HG02943 (cell line): ENCODE results near the gene VPS36.
"Not testable (repeated sequence)": the region's sequence is repeated elsewhere in the genome, so short reads cannot be mapped to it uniquely, and the experiment has no call there.

Experiments used
- ATAC-seq: cut with Tn5 transposase; IDR thresholded peaks from one replicate; pipeline ENCODE4 v1.9.1; 2021; ENCODE audit warnings: mild to moderate bottlenecking, low read depth, moderate library complexity; ENCODE audit not compliant: unreplicated experiment

VPS36 gene

DNA sequence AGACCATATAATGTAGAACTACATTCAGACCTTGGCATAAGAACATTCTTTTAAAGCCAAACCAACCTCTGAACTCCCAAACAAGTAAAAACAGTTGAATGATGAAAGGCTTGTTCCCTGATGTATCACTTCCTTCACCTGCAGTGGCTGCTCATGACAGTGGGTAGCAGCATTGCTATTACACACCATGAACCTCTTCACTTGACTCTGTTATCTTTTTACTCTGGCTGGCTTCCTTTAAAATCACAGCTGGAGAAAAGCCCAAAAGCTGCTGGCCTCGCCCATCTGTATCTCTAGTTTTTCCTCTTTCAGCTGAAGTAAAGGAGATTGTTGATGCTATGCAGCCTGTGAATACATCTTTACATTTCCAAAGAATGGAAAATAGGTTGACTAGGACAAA lies 67.1 kb downstream of the VPS36 start:
- no peak for ATAC-seq

DNA sequence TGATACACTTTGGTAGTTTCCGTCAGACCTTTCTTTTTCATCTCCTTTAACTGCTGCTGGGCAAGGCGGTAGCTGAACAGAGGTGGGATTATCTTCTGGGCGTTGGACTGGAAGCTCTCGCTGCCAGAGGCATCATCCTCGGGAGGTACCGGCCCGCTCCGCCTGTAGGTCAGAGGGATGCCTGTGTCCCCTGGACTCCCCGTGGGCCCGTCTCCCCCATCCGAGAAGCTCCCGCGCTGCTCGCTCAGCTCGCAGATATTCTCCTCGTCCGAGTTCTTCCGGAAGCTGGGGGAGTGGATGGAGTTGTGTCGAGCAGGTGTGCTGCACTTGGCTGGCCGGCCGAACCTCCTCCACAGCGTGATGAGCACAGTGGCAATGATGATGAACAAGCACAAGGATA lies 72.1 kb downstream of the VPS36 start:
- ATAC-seq, result no peak

DNA sequence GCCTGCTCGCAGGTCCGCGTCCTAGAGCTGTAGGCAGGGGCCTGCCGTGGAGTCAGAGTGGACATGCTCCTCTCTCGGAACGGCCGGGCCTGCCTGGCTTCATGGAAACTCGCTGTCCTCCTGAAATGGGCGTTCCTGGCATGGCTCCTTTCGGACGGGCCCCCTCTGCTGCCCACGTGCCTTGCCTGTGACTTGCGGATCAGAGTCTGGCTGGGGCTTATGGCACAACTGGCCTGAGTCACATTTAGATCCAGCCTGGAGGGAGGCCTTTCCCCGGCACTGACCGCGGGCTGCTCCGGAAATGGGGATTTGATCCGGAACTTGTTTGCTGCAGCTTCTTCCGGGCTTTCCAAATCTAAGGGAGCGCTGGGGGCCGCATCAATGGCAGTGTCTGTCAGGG lies 72.5 kb downstream of the VPS36 start:
- ATAC-seq, result no peak

DNA sequence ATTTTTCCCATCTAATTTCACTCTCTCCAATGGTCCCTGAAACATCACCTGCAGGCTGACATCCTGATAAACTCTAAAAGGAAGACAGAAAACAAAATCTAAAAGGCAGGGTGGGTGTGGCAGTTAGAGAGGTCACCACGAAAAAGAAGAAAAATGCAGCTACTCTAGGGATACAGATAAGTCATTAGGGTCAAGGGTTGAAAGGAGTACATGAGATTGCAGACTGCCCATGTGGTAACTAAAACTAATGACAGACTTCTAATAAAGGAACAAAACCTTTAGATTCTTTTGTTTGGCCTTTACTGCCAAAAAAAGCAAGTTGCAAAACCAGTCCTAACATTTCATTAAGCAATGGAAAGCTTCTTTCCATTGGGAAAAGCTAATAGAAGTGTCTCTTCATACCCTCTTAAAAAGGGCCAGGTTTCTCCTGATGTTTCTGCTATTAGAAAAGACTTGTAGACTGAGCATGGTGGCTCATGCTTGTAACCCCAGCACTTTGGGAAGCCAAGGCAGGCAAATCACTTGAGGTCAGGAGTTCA lies 75.5 kb downstream of the VPS36 start:
- ATAC-seq, result no peak

DNA sequence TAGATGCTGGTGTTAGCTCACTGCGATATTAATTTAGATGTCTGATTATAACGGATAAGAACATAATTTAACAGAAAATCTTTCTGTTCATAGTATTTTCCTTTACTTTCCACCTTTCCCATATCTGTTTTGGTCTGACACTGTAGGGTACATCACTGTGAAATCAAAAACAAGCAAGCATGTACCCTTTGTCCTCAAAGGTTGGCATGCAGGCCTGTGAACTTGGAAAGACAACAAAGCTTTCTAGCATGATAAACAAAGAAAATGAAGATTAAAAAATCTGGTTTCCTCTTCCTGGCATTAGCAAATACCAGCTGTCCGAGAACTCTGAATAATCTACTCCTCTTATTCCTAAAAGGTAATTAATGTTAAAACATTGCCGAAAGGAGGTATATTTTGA lies 76.0 kb downstream of the VPS36 start:
- no peak for ATAC-seq

DNA sequence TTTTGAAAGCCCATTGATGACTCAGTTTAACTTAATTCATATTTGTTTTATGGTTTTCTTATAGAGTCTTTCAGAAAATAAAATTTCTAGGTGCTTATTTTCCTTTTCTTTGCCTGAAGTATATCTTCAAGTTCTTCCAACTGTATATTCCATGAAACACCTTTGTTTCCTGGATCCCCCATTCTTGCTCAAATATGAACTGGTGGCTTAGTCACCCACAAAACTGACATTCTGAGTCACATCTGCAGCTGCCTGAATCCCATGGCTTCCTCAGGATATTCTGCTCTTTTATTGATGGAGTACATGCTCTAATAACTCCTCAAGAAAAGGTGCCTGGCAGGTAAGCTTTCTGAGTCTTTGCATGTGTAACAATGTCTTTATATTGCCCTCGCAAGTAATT lies 77.2 kb downstream of the VPS36 start:
- ATAC-seq, result not testable (repeated sequence)

DNA sequence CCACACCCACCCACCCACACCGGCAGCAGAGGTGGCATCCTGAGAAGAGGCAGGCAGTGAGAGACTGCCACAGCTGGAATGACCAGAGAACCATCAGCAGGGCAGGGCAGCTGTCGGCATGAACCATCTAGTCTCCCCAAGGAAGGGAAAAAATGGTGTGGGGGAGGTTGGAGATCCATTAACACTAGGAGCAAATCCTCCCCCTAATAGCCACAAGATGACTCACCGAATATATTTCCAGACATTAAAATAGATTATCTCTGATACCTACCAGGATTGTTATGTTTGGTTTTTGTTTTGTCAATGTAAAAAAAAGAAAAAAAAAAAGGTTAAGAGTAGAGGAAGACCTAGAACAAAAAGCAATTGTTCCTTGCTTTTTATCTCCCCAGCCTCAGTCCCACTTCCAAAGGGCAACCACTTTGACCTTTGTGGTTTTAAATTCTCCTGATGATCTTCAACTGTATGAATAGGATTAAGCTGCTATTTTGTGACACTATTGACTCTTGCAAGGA lies 78.6 kb downstream of the VPS36 start:
- ATAC-seq, result no peak

DNA sequence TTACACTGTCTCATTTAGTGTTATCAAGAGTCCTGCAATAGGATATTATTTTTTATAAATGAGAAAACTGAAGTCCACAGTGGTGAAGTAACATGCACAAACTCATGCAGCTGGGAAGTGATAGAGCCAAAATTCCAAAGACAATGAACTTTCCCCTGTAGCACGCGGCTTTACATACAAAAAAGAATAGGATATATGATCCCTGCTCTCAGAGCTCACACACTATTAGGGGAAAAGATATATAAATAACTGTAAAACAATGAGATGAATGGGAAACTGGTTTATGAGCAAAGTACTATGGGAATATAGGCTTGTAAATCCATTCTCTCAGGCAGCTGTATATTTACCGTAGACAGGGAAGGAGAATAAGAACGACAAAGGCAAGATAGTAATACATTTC lies 84.1 kb downstream of the VPS36 start:
- no peak for ATAC-seq
